Kasumi-1 (cell line): ENCODE results near the gene EFCAB14.
"Not testable (repeated sequence)": the region's sequence is repeated elsewhere in the genome, so short reads cannot be mapped to it uniquely, and the experiment has no call there.

ENCODE experiments used
- DNase-seq, 2 experiments: peaks; one replicate each; lab custom pipeline; 2025; lab: John Stamatoyannopoulos, UW

EFCAB14 gene

GRCh38 chr1:46654012-46654411 lies 64.9 kb downstream of the EFCAB14 start:
- no peak for DNase-seq

DNA sequence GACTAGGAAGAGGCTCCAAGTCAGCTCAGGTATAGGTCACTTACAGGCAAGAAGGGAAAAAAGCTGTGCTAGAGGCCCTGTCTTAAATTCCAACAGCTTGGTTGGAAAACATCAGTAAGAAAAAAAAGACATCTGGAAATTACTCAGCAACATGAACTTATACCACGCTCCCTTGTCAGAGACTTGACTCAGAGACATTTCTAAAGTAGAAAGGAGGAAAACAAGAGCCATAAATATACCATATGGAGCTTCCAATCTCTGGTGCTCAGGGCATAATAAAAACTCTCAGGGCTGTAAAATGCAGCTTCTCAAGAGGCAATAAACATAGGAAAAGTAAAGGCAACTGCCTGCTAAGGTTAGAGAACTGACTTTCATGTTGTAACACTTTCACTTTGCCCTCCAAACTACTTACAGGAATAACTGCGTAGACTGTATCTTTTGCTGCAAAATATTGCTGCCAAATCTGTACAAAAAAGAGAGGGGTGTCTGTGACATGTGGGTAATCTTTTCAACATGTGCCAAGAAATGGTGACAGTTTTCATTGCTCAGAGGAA lies 65.4 kb downstream of the EFCAB14 start:
- no peak for DNase-seq

- DNase-seq = no peak
These were observed 66.4 kb downstream of the EFCAB14 start for GRCh38 chr1:46652321-46653100.

GRCh38 chr1:46651152-46651551 lies 67.8 kb downstream of the EFCAB14 start:
- DNase-seq = not testable (repeated sequence)

- DNase-seq = no peak
These were observed 68.4 kb downstream of the EFCAB14 start for GRCh38 chr1:46650491-46650890.

- no peak for DNase-seq
These were observed 69.2 kb downstream of the EFCAB14 start for GRCh38 chr1:46649764-46650163.

DNA sequence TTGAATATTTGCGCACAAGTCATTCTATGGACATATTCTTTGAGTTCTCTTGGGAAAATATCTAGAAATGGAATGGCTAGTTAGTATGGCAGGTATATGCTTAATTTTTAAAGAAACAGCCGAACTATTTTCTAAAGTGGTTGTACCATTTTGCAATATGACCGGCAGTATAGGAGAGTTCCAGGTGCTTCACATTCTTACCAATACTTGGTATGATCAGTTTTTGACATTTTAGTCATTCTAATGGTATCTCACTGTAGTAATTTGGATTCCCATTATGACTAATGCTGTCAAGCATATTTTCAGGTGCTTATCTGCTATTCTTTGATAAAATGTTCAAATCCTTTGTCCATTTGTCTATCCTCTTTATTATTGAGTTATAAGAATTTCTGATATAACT lies 71.3 kb downstream of the EFCAB14 start:
- no peak for DNase-seq

DNA sequence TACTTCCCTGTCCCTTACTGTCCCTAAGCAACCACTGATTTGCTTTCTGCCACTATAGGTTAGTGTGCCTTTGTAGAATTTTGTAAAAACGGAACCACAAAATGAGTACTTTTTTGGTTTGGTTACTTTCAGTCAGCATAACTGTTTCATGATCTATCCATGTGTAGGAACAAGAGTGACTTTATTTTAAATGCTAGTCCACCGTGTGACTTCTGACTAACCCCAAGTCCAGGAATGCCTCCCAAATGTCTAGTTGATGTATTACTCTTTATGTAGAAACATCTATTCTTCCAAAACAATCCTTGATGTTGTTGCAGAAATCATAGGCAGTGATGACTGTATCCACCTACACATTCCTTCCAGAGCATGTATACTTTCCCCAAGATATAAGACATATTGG lies 72.1 kb downstream of the EFCAB14 start:
- no peak for DNase-seq

- DNase-seq = no peak
These were observed 72.6 kb downstream of the EFCAB14 start for GRCh38 chr1:46646331-46646730.

- DNase-seq = no peak
These were observed 73.1 kb downstream of the EFCAB14 start for GRCh38 chr1:46645815-46646214.

DNA sequence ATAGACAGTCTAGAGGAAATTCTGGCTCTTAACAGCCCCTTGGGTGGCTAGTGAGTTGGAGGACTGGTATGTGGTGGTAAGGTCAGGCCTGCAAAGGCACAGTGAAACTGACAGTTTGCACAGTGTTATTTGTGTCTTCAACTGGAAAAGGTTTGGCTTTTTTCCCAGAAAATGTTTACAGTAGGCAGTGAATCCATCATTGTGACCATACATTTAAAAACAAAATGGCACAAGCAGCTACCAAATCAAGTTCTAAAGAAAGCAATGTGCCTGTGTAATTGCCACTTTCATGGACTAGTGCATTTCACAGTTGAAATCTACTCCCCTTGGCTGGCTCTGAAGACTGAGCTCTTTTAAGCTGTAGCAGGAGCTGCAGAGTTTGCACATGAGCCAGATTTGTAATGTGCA lies 75.5 kb downstream of the EFCAB14 start:
- DNase-seq = no peak

GRCh38 chr1:46642115-46642680 lies 76.7 kb downstream of the EFCAB14 start:
- peak; percentile 32 to 36 for DNase-seq

DNA sequence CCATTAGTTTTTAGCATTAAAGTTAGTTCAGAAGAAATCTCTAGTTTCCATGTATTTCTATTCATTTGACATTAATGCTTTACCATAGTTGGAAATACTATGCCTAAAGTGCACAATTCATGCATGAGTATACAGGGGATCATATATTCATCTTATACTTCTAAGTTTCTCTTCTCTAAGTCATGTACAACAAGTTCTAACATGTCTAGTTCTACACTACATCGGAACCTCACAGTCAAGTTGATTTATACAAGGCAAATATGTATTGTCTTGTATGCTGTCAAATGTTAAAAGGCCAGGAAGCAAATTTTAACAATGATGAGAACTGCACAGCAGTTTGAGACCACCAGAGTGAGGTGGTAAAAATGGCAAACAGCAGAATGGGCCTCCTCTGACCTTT lies 79.4 kb downstream of the EFCAB14 start:
- no peak for DNase-seq

- no peak for DNase-seq
These were observed 80.0 kb downstream of the EFCAB14 start for GRCh38 chr1:46638921-46639320.

- no peak for DNase-seq
These were observed 81.3 kb downstream of the EFCAB14 start for GRCh38 chr1:46637444-46638083.

GRCh38 chr1:46635205-46635604 lies 83.7 kb downstream of the EFCAB14 start:
- no peak for DNase-seq

DNA sequence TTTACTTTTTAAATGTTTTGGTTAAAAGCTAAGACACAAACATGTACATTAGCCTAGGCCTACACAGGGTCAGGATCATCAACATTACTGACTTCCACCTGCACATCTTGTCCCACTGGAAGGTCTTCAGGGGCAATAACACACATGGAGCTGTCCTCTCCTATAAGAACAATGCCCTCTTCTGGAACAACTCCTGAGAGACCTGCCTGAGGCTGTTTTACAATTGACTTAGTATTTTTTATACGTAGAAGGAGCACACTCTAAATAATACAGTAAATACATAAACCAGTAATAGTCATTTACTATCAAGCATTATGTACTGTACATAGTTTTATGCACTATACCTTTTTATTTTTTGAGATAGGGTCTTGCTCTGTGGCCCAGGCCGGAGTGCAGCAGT lies 88.2 kb downstream of the EFCAB14 start:
- DNase-seq = no peak
